ENCODE data around the gene DNM1. TPM values are rescaled to one million over a fixed set of nuclear protein-coding genes. Genes with fewer than 3 reads are reported as not detected.
"Not testable (repeated sequence)": the region's sequence is repeated elsewhere in the genome, so short reads cannot be mapped to it uniquely, and the experiment has no call there.

The DNM1 gene
- total and polyA plus RNA-seq, 7 donors: 0.46 to 40.2 (median 9.3) TPM

- H3K27ac ChIP-seq: peak overlapping the region in 2 of 4 donors; percentile 90
- intact Hi-C loops (cut with DNase I): no loop called here
- H3K36me3 ChIP-seq: peaks cover 0 to 44% (median 13%) of the 10 kb centered on the region in 4 donors
- H3K4me3 ChIP-seq: peak overlapping the region in 2 of 4 donors; percentile 75 to 93
- 78 to 79% methylated on average over 8 of the region's 8 CpGs for WGBS, 2 donors
- H3K9me3 ChIP-seq: no peaks in the 10 kb centered on the region
- no peak for TF ChIP-seq POLR2AphosphoS5 (IDR thresholded peaks at IDR 0.05)
- TF ChIP-seq CTCF (IDR thresholded peaks at IDR 0.05): no peak
- no peak for TF ChIP-seq EP300 (IDR thresholded peaks at IDR 0.05)
- no peak for TF ChIP-seq POLR2A (IDR thresholded peaks at IDR 0.05)
- no peak for DNase-seq
- H3K4me1 ChIP-seq: peaks cover 0 to 36% (median 24%) of the 10 kb centered on the region in 4 donors
- H3K27me3 ChIP-seq: no peaks in the 10 kb centered on the region
Measured at GRCh38 chr9:128274245-128274644, 71.1 kb downstream of the DNM1 start.

- TF ChIP-seq POLR2AphosphoS5 (IDR thresholded peaks at IDR 0.05): peak in 1 of 4 donors; percentile 5
- TF ChIP-seq EP300 (IDR thresholded peaks at IDR 0.05): no peak
- Histone ChIP-seq H3K9me3 (no peaks in the 10 kb centered on the region), H3K4me3 (peak within 1 kb of the TSS; percentile 75 to 93 (median 78)), H3K4me1 (peaks cover 0 to 36% (median 24%) of the 10 kb centered on the region in 4 donors), H3K36me3 (peaks cover 0 to 36% (median 13%) of the 10 kb centered on the region in 4 donors), H3K27me3 (no peaks in the 10 kb centered on the region), H3K27ac (peak within 1 kb of the TSS; percentile 88 to 90 (median 90))
- WGBS, 2 donors: 1% methylated on average over 57 of the region's 57 CpGs
- intact Hi-C loops (cut with DNase I): loop anchor here (5.0 kb wide), 2 partner anchors 47 to 83 kb away; partner anchors contain the start of genes CIZ1, COQ4 and TRUB2
- DNase-seq: peak; percentile 82
Measured at GRCh38 chr9:128275198-128276007, 72.2 kb downstream of the DNM1 start, which contains the start of gene GOLGA2. Gene GOLGA2, minus strand, starts transcription at chr9:128276007. Its CDS starts 31 bp downstream, at chr9:128275976.

GRCh38 chr9:128276008-128276573, 72.9 kb downstream of the DNM1 start, which contains the start of gene SWI5:
Gene SWI5, plus strand, starts transcription at chr9:128276276.
- intact Hi-C loops (cut with DNase I): loop anchor here (5.0 kb wide), 2 partner anchors 46 to 84 kb away; partner anchors contain the start of genes CIZ1, COQ4 and TRUB2
- peak; percentile 100 for DNase-seq
- peak within 1 kb of the TSS; percentile 75 to 93 (median 78) for H3K4me3 ChIP-seq
- peak within 1 kb of the TSS; percentile 88 to 90 (median 90) for H3K27ac ChIP-seq
- H3K27me3 ChIP-seq: no peaks in the 10 kb centered on the region
- H3K9me3 ChIP-seq: no peaks in the 10 kb centered on the region
- peaks cover 0 to 36% (median 24%) of the 10 kb centered on the region in 4 donors for H3K4me1 ChIP-seq
- TF ChIP-seq POLR2AphosphoS5 (IDR thresholded peaks at IDR 0.05): peak; percentile 95 to 97 (median 96)
- TF ChIP-seq POLR2A (IDR thresholded peaks at IDR 0.05): peak; percentile 89 to 97
- no peak for TF ChIP-seq CTCF (IDR thresholded peaks at IDR 0.05)
- peak in 1 of 4 donors; percentile 30 for TF ChIP-seq EP300 (IDR thresholded peaks at IDR 0.05)
- 0 to 1% methylated on average over 38 of the region's 38 CpGs for WGBS, 2 donors
- peaks cover 0 to 29% (median 10%) of the 10 kb centered on the region in 4 donors for H3K36me3 ChIP-seq

- DNase-seq: peak; percentile 80
- no peaks in the 10 kb centered on the region for H3K9me3 ChIP-seq
- peaks cover 0 to 23% (median 5%) of the 10 kb centered on the region in 4 donors for H3K36me3 ChIP-seq
- WGBS, 2 donors: 10 to 18% methylated on average over 23 of the region's 23 CpGs
- H3K27ac ChIP-seq: peak overlapping the region; percentile 88 to 90 (median 90)
- no peak for TF ChIP-seq CTCF (IDR thresholded peaks at IDR 0.05)
- TF ChIP-seq POLR2AphosphoS5 (IDR thresholded peaks at IDR 0.05): no peak
- TF ChIP-seq EP300 (IDR thresholded peaks at IDR 0.05): no peak
- no peak for TF ChIP-seq POLR2A (IDR thresholded peaks at IDR 0.05)
- H3K4me3 ChIP-seq: peak overlapping the region; percentile 68 to 93 (median 75)
- peaks cover 0 to 31% (median 24%) of the 10 kb centered on the region in 4 donors for H3K4me1 ChIP-seq
- intact Hi-C loops (cut with DNase I): loop anchor here (5.0 kb wide), 2 partner anchors 46 to 84 kb away; partner anchors contain the start of genes CIZ1, COQ4 and TRUB2
- H3K27me3 ChIP-seq: no peaks in the 10 kb centered on the region
Measured at GRCh38 chr9:128276574-128277270, 73.5 kb downstream of the DNM1 start.

- not testable (repeated sequence) for DNase-seq, H3K9me3 ChIP-seq, H3K27me3 ChIP-seq, H3K36me3 ChIP-seq, H3K4me3 ChIP-seq
- 82 to 87% methylated on average over 22 of the region's 22 CpGs for WGBS, 2 donors
- intact Hi-C loops (cut with DNase I): loop anchor here (5.0 kb wide), 2 partner anchors 43 to 87 kb away; partner anchors contain the start of genes CIZ1, COQ4 and TRUB2
- Histone ChIP-seq H3K27ac (peak overlapping the region in 2 of 4 donors; percentile 21 to 23), H3K4me1 (peaks cover 0 to 24% (median 17%) of the 10 kb centered on the region in 4 donors)
Measured at GRCh38 chr9:128279088-128280073, 76.2 kb downstream of the DNM1 start.
